Mesendoderm (in vitro differentiated cells): ENCODE results near the gene DDT.

Experiments
- DNase-seq: peaks from one replicate; pipeline ENCODE4 v3.0.0; 2013
- H2AK5ac ChIP-seq: 2 replicates; pipeline ENCODE4 v1.6.1; 2013; ENCODE audit warnings: low read length, inconsistent platforms
- H2BK120ac ChIP-seq: 2 replicates; pipeline ENCODE4 v1.6.1; 2013; ENCODE audit warnings: low read depth, mild to moderate bottlenecking, low read length, moderate library complexity, mixed read lengths
- H2BK15ac ChIP-seq: replicated peaks from 2 replicates; pipeline ENCODE4 v1.6.1; 2013; ENCODE audit warnings: low read depth, mild to moderate bottlenecking, moderate library complexity
- H2BK5ac ChIP-seq: 2 replicates; pipeline ENCODE4 v1.6.1; 2013; ENCODE audit warnings: low read length, inconsistent platforms
- H3K18ac ChIP-seq: 2 replicates; pipeline ENCODE4 v1.6.1; 2013; ENCODE audit warnings: mild to moderate bottlenecking, low read length, mixed read lengths
- H3K23ac ChIP-seq: one replicate; pipeline ENCODE4 v1.6.1; 2013; ENCODE audit warnings: low read length
- H3K27ac ChIP-seq: 2 replicates; pipeline ENCODE4 v1.5.1; 2013; ENCODE audit warnings: low read depth, mild to moderate bottlenecking, inconsistent platforms, low read length, moderate library complexity
- H3K27me3 ChIP-seq: 2 replicates; pipeline ENCODE4 v1.6.1; 2013; ENCODE audit warnings: low read length, control low read depth, mild to moderate bottlenecking, inconsistent platforms; ENCODE audit not compliant: insufficient read depth, poor library complexity
- H3K36me3 ChIP-seq: 2 replicates; pipeline ENCODE4 v1.6.1; 2013; ENCODE audit warnings: low read length, inconsistent platforms; ENCODE audit not compliant: control insufficient read depth, insufficient read depth
- H3K4ac ChIP-seq: one replicate; pipeline ENCODE4 v1.6.1; 2013; ENCODE audit warnings: low read depth, mild to moderate bottlenecking, low read length, moderate library complexity
- H3K4me1 ChIP-seq: 2 replicates; pipeline ENCODE4 v1.6.1; 2013; ENCODE audit warnings: low read depth, low read length, inconsistent platforms; ENCODE audit not compliant: control insufficient read depth
- H3K4me2 ChIP-seq: 2 replicates; pipeline ENCODE4 v1.6.1; 2013; ENCODE audit warnings: low read length
- H3K4me3 ChIP-seq: 2 replicates; pipeline ENCODE4 v1.5.1; 2013; ENCODE audit warnings: mild to moderate bottlenecking, low read length
- H3K56ac ChIP-seq: one replicate; pipeline ENCODE4 v1.6.1; 2013; ENCODE audit warnings: low read length
- H3K79me1 ChIP-seq: 2 replicates; pipeline ENCODE4 v1.6.1; 2013; ENCODE audit warnings: low read length, inconsistent platforms
- H3K79me2 ChIP-seq: 2 replicates; pipeline ENCODE4 v1.6.1; 2013; ENCODE audit warnings: mild to moderate bottlenecking, low read length; ENCODE audit not compliant: control insufficient read depth, insufficient read depth
- H3K9ac ChIP-seq: 2 replicates; pipeline ENCODE4 v1.6.1; 2013; ENCODE audit warnings: low read length, inconsistent platforms
- H4K5ac ChIP-seq: one replicate; pipeline ENCODE4 v1.6.1; 2013; ENCODE audit warnings: low read length
- H4K8ac ChIP-seq: one replicate; pipeline ENCODE4 v1.6.1; 2013; ENCODE audit warnings: low read depth, mild to moderate bottlenecking, control low read depth, low read length, moderate library complexity
- WGBS: extraction: QIAGEN DNeasy Blood & Tissue Kit; methylation state at CpG from one replicate; pipeline ENCODE4 v1.1.7; 2013; ENCODE audit warnings: low lambda C conversion rate, missing lambda C conversion rate; ENCODE audit not compliant: insufficient coverage; ENCODE audit errors: extremely low coverage; 5-methylcytosine and 5-hydroxymethylcytosine counted together

The DDT gene

DNA sequence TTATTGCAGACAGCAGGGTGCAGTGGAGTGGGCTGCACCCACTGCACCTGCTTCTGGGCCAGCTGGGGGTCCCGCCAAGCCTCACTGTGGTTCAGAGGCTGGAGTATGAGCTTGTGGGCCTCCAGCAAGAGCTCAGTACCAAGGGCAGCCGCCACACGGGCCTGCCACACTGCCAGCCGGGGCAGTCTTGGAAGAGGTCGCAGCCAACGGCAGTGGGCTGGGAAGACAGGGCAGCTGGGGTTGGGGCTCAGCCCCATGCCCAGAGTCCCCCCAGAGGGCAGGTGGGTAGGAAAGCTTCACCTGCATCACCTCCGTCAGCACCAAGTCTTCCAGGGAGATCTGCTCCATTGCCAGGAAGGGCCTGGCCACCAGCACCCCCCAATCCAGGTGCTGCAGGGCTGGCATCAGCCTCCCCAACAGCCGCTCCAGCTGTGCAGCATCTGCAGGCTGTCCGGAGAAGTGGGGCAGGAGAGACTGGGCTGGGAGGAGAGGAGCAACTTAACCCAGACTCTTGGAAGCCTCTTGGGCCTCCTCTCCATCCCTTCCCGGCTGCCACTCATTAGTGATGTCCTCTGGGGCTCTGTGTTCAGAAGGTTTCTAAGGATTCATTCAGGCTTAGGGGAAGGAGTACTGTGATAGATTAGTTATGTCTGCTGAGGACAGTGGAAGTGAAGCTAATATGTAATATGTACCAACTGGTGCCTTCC, 32.1 kb upstream of the DDT start:
- H3K27me3 ChIP-seq = no peaks in the 10 kb centered on the region
- H3K79me2 ChIP-seq = no peaks in the 10 kb centered on the region
- H3K4me3 ChIP-seq = no peak overlapping the region
- H3K23ac ChIP-seq = no peak overlapping the region
- no peak overlapping the region for H2BK5ac ChIP-seq
- no peaks in the 10 kb centered on the region for H3K36me3 ChIP-seq
- H3K9ac ChIP-seq = no peak overlapping the region
- no CpG with 5 or more reads among the region's 10 CpGs for WGBS
- no peak overlapping the region for H3K4ac ChIP-seq
- no peak for DNase-seq
- H4K8ac ChIP-seq = no peak overlapping the region
- H2BK120ac ChIP-seq = no peak overlapping the region
- no peak overlapping the region for H3K56ac ChIP-seq
- H4K5ac ChIP-seq = no peak overlapping the region
- H2BK15ac ChIP-seq = no peak overlapping the region
- H3K4me1 ChIP-seq = no peaks in the 10 kb centered on the region
- no peaks in the 10 kb centered on the region for H3K79me1 ChIP-seq
- no peak overlapping the region for H3K4me2 ChIP-seq
- no peak overlapping the region for H3K27ac ChIP-seq
- no peak overlapping the region for H3K18ac ChIP-seq
- no peak overlapping the region for H2AK5ac ChIP-seq

DNA sequence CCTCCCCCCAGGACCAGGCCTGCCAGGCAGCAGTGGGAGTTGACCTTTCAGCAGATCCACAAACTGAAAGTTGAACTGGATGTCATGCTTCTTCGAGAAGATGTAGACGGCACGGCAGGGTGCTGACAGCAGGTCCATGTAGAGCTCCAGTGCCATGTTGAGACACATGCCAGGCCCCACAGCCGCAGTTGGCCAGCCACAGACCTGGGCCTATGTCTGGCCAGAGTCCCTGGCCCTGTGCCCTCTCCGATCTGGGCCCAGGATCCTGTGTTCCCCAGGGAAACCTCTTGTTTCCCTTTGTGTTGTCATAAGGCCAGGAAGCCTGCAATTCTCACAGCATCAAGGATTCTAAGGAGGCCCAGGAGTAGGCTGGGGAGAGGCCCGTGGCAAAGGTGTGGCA, 31.0 kb upstream of the DDT start, which contains the start of gene GSTT4:
Gene GSTT4, minus strand, starts transcription at position 253 of the 400 bp plus-strand sequence. Its CDS starts 97 bp downstream, at position 156.
- no peak within 1 kb of the TSS for H3K9ac ChIP-seq
- no peak within 1 kb of the TSS for H3K27ac ChIP-seq
- H3K4me3 ChIP-seq = no peak within 1 kb of the TSS
- H4K5ac ChIP-seq = no peak within 1 kb of the TSS
- H3K36me3 ChIP-seq = no peaks in the 10 kb centered on the region
- H2BK120ac ChIP-seq = no peak within 1 kb of the TSS
- no peak within 1 kb of the TSS for H2BK5ac ChIP-seq
- no peak within 1 kb of the TSS for H2BK15ac ChIP-seq
- DNase-seq = no peak
- H3K4ac ChIP-seq = no peak within 1 kb of the TSS
- H2AK5ac ChIP-seq = no peak within 1 kb of the TSS
- no peak within 1 kb of the TSS for H3K23ac ChIP-seq
- H4K8ac ChIP-seq = no peak within 1 kb of the TSS
- H3K56ac ChIP-seq = no peak within 1 kb of the TSS
- no peaks in the 10 kb centered on the region for H3K27me3 ChIP-seq
- no peak within 1 kb of the TSS for H3K4me2 ChIP-seq
- H3K18ac ChIP-seq = no peak within 1 kb of the TSS
- no peaks in the 10 kb centered on the region for H3K79me1 ChIP-seq
- WGBS = no CpG with 5 or more reads among the region's 6 CpGs
- H3K79me2 ChIP-seq = no peaks in the 10 kb centered on the region
- H3K4me1 ChIP-seq = no peaks in the 10 kb centered on the region

DNA sequence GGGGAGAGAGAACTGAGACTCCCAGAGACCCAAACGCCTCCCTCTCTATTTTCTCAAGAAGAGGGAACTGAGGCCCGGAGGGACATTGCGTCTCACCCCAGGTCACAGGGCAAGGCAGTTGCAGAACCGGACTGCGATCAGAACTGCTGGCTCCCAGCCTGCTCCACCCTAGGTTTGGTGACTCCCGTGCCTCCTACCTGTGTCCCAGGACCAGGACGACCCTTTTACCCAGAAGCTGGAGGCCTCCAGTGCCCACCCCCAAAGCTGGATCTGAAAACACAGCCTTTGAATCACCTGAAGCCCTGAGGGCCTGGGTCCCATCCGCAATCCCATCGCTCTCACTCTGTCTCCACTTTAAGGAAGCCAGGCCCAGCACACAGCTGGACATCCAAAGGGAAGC, 29.6 kb upstream of the DDT start:
- H3K79me1 ChIP-seq = no peaks in the 10 kb centered on the region
- no peak overlapping the region for H3K18ac ChIP-seq
- no peak overlapping the region for H2AK5ac ChIP-seq
- no peak overlapping the region for H2BK120ac ChIP-seq
- no peaks in the 10 kb centered on the region for H3K79me2 ChIP-seq
- no peak for DNase-seq
- H2BK5ac ChIP-seq = no peak overlapping the region
- WGBS = no CpG with 5 or more reads among the region's 9 CpGs
- H3K27me3 ChIP-seq = no peaks in the 10 kb centered on the region
- H4K8ac ChIP-seq = no peak overlapping the region
- no peak overlapping the region for H3K4ac ChIP-seq
- H3K4me3 ChIP-seq = no peak overlapping the region
- H3K4me2 ChIP-seq = no peak overlapping the region
- no peak overlapping the region for H3K27ac ChIP-seq
- no peaks in the 10 kb centered on the region for H3K36me3 ChIP-seq
- H3K4me1 ChIP-seq = no peaks in the 10 kb centered on the region
- no peak overlapping the region for H3K9ac ChIP-seq
- no peak overlapping the region for H4K5ac ChIP-seq
- no peak overlapping the region for H3K56ac ChIP-seq
- no peak overlapping the region for H3K23ac ChIP-seq
- H2BK15ac ChIP-seq = no peak overlapping the region

DNA sequence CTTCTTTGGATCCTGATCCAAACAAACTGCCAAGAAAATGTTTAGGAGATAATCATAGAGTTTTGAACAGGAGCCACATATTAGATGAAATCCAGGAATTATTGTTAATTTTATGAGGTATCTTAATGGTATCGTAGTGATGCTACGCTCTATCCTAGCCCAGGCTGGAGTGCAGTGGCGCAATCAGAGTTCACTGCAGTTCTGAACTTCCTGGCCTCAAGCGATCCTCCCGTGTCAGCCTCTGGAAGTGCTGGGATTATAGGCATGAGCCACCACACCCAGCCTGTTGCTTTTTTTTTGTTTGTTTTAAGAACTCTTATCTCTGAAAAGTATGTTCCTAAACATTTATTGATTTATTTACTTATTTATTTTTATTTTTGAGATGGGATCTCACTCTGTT, 28.6 kb upstream of the DDT start:
- no peak overlapping the region for H4K8ac ChIP-seq
- no peak overlapping the region for H3K23ac ChIP-seq
- no peak overlapping the region for H3K27ac ChIP-seq
- no peak overlapping the region for H3K4me3 ChIP-seq
- H3K56ac ChIP-seq = no peak overlapping the region
- WGBS = no CpG with 5 or more reads among the region's 5 CpGs
- no peak overlapping the region for H2BK15ac ChIP-seq
- H2BK120ac ChIP-seq = no peak overlapping the region
- no peaks in the 10 kb centered on the region for H3K27me3 ChIP-seq
- no peak overlapping the region for H3K18ac ChIP-seq
- no peaks in the 10 kb centered on the region for H3K79me2 ChIP-seq
- H3K79me1 ChIP-seq = no peaks in the 10 kb centered on the region
- no peak overlapping the region for H2BK5ac ChIP-seq
- no peak for DNase-seq
- no peak overlapping the region for H2AK5ac ChIP-seq
- no peak overlapping the region for H4K5ac ChIP-seq
- no peak overlapping the region for H3K9ac ChIP-seq
- H3K4me2 ChIP-seq = no peak overlapping the region
- no peak overlapping the region for H3K4ac ChIP-seq
- H3K36me3 ChIP-seq = no peaks in the 10 kb centered on the region
- no peaks in the 10 kb centered on the region for H3K4me1 ChIP-seq

DNA sequence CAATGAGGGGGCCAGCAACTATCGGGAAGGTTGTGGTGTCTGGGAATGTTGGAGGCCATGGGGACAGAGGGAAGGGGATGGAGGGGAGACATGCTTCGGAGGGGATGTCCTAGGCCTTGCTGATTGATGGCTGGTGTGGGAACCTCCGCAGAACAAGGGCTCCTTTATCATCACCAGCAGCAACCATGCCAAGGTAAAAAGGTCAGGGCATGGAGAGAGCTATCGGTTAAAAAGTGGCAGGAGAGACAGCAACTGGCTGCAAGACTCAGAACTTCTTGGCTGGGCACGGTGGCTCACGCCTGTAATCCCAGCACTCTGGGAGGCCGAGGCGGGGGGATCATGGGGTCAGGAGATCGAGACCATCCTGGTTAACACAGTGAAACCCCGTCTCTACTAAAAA, 28.0 kb upstream of the DDT start:
- DNase-seq = no peak
- Histone ChIP-seq H3K18ac (no peak overlapping the region), H3K36me3 (no peaks in the 10 kb centered on the region), H3K23ac (no peak overlapping the region), H3K79me1 (no peaks in the 10 kb centered on the region), H2BK120ac (no peak overlapping the region), H3K4ac (no peak overlapping the region), H3K4me3 (no peak overlapping the region), H3K27ac (no peak overlapping the region), H4K8ac (no peak overlapping the region), H4K5ac (no peak overlapping the region), H3K27me3 (no peaks in the 10 kb centered on the region), H3K4me1 (no peaks in the 10 kb centered on the region), H2AK5ac (no peak overlapping the region), H3K56ac (no peak overlapping the region), H3K79me2 (no peaks in the 10 kb centered on the region), H3K4me2 (no peak overlapping the region), H2BK15ac (no peak overlapping the region), H3K9ac (no peak overlapping the region), H2BK5ac (no peak overlapping the region)
- no CpG with 5 or more reads among the region's 10 CpGs for WGBS

DNA sequence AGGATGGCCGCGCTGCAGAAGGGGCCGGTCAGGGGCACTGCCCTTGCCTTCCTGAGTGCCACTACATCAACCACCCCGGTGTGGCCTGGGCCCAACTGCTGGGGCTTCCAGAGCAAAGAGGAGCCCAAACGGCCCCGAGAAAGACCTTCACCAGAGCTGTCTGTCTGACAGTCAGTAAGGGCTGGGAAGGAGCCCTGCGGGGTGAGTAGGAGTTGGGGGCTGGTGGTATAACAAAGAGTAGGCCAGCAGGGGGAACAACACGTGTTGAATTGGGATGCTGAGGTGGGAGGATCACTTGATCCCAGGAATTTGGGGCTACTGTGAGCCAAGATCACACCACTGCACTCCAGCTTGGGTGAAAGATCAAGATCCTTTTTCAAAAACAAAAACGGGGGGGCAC, 27.1 kb upstream of the DDT start:
- Histone ChIP-seq H3K4ac (no peak overlapping the region), H3K79me1 (no peaks in the 10 kb centered on the region), H2BK5ac (no peak overlapping the region), H3K27ac (no peak overlapping the region), H3K4me2 (no peak overlapping the region), H4K8ac (no peak overlapping the region), H3K36me3 (no peaks in the 10 kb centered on the region), H3K4me3 (no peak overlapping the region), H3K27me3 (no peaks in the 10 kb centered on the region), H3K9ac (no peak overlapping the region), H3K4me1 (no peaks in the 10 kb centered on the region), H2AK5ac (no peak overlapping the region), H4K5ac (no peak overlapping the region), H2BK120ac (no peak overlapping the region), H3K18ac (no peak overlapping the region), H3K23ac (no peak overlapping the region), H3K56ac (no peak overlapping the region), H2BK15ac (no peak overlapping the region), H3K79me2 (no peaks in the 10 kb centered on the region)
- DNase-seq = peak; percentile 45
- WGBS = no CpG with 5 or more reads among the region's 9 CpGs
